GM21576 (cell line): Measurements from ENCODE around the gene SAP25.
A peak's percentile ranks its signal among the peaks of the same experiment; 100 is the strongest.
"Not testable (repeated sequence)": the region's sequence is repeated elsewhere in the genome, so short reads cannot be mapped to it uniquely, and the experiment has no call there.

ENCODE experiments used
- ATAC-seq: cut with Tn5 transposase; IDR thresholded peaks from one replicate; pipeline ENCODE4 v1.9.1; 2021; ENCODE audit warnings: mild to moderate bottlenecking, moderate library complexity; ENCODE audit not compliant: unreplicated experiment

SAP25 gene

GRCh38 chr7:100562195-100563099 lies 11.3 kb downstream of the SAP25 start:
- no peak for ATAC-seq

- no peak for ATAC-seq
Observed at GRCh38 chr7:100561491-100562194, 12.1 kb downstream of the SAP25 start.

DNA sequence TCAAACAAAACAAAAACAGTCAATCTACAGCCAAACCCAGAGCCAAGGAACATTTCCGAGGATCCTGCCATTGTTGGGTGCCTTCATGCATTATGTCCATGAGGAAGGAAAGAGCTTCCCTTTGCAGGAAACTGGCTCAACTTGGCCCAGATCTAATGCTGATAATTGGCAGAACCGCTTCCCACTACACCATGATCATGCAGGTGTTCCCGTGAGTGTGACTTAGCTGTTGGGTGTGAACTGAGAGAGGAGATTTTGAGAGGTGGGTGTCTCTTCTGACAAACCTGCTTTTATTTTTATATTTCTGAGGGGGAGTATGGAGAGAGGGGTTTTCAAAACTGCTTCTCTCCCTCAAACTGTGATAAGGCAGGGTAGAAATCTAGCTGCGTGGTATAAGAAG lies 14.6 kb downstream of the SAP25 start:
- ATAC-seq, result no peak

- ATAC-seq, result no peak
Observed at GRCh38 chr7:100556541-100556940, 17.2 kb downstream of the SAP25 start.

GRCh38 chr7:100555701-100556100 lies 18.0 kb downstream of the SAP25 start:
- ATAC-seq, result no peak

- no peak for ATAC-seq
Observed at GRCh38 chr7:100553032-100553431, 20.7 kb downstream of the SAP25 start.

GRCh38 chr7:100552532-100552931 lies 21.2 kb downstream of the SAP25 start:
- no peak for ATAC-seq

- not testable (repeated sequence) for ATAC-seq
Observed at GRCh38 chr7:100548446-100548845, 25.3 kb downstream of the SAP25 start.

DNA sequence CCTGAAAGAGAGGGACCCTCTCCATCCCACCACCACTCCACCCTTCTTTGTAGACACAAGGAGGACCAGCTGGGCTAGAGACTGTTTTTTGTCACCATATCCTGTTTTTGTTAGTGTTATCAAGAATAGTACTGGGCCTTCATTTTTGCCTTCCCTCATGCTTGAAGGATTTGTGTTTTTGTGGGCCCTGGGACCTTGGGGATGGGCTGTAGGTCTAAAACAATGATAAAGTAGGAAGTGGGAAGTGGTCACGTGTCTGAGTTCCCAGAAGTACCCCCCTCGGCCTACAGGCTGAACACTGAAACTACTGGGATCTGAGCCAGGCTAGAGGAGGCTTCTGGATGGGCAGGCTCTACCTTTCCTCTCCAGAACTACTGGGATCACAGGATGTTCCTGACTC lies 25.8 kb downstream of the SAP25 start:
- ATAC-seq, result no peak

- ATAC-seq, result no peak
Observed at GRCh38 chr7:100546926-100547800, 26.5 kb downstream of the SAP25 start.

DNA sequence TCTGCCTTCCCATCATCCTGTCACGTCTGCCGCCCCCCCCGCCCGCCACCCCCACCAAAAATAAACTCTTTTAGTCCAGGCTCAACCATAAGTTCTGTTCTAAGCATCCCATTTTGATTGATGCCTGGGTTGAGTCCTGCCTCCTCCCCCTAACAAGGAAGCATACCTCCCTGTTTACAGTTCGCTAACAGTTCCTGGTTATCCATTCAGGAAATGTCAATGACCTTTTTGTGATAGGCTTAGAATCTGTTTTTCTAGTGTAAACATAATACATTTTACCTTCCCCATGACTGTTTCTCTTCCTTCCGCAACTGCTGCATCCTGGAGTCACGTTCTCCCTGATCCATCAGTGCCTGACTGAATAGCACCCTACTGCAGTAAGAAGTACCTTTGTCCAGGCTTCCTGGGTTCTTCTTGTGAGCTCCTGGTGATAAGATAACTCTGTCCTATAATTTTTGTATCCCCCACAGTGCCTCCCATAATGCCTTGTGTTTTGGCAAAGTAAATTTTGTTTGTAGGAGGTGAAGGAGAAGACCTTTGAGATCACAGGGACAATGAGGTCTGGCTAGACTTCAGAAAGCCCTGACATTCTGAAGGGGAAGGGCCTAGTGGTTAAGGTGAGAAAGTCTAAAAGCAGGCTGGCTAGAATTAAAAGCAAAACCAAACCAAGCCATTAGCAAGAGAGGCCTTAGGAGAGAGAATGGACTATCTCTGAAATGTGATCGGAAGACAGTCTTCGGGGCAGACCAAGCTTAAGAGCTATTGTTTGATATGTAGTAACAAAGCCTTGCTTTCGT lies 27.4 kb downstream of the SAP25 start:
- no peak for ATAC-seq

DNA sequence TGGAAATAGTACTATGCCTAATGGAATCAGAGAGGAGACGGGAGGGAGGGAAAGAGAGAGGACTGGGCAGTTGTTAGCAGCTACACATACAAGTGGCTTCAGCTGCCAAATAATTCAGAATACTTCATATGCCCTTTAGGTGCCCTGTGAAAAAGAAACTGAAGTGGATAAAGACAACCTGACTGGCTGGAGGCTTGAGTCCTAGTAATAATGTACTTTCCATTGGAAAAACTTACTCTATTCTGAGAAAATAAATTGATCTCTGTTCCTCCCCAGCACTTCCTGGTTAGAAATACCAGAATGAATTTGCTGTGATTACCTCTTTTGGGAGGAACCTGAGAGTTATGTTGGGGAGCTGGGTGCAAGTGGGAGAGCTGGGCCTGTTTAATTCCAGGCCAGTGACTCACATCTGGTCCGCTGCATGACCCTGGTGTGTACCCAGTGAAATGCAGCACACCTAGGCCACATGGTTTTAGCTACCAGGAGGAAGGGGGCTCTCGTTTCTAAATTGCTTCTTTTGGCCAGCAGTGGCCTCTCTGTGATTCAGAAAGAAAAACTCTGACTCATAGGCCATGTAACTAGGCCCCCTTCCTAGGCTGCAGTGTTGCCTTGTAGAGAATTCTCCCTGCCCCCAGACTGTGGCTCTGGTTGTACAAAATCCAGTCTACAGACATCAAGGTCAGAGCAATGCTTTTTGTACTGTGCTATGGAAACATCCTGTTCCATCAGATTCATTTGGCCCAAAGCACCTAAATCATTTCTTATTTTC lies 28.2 kb downstream of the SAP25 start:
- ATAC-seq, result peak; percentile 51

GRCh38 chr7:100544967-100545359 lies 28.7 kb downstream of the SAP25 start:
- ATAC-seq, result no peak

GRCh38 chr7:100544386-100544785 lies 29.3 kb downstream of the SAP25 start:
- ATAC-seq, result no peak

DNA sequence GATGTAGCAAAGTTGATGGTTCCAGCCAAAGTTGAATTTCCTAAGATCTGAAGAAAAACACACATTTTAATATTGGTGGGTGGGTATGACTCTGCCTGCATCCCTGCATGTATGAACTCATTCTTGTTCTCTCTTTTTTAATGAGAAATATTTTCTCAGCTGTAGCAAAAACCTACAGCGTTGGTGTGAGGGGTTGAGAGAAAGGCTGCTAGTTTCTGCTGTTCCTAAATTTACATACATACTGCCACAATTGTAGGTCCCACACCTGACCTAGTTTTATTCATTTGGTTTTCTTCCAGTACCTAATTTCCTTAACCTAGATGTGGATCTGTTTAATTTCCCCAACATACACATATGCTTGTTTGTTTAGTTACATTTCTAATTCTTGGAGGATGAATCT lies 30.1 kb downstream of the SAP25 start:
- no peak for ATAC-seq

GRCh38 chr7:100541309-100541708 lies 32.4 kb downstream of the SAP25 start:
- ATAC-seq, result not testable (repeated sequence)

DNA sequence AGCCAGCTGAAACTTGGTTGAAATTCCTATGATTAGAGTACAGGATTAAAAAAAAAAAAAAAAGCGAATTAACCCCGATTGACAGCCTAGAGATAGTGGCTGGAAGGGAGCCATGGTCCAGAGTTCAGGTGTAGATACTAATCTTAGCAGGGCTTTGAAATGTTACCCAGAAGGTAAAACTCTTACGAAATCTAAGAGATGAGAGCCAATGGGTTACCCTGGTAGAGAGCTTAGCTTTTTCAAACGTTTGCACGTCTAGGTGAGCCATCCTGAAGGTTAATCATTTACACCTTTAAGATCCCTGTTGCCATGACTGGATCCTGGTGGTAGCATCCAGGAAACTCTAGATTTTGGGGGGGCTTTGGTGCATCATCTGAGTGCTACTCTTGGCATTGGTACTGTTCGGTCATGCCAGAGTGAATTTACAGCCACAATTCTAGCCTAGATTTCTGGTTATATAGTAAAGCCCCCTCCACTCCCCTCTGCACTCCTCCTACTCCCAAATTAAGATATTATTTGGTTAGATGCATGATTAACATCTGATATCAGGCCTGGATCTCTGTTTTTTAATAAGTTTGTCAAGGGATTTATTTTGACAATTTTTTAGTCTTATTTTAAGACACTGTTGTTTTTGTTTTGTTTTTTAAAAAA lies 33.5 kb downstream of the SAP25 start:
- ATAC-seq, result no peak

GRCh38 chr7:100539436-100540006 lies 34.2 kb downstream of the SAP25 start:
- ATAC-seq, result no peak
